ENCODE results near the gene RAB29.

The RAB29 gene

GRCh38 chr1:205812878-205813754 is 37.8 kb upstream of the RAB29 start, which contains the start of gene SLC41A1:
Gene SLC41A1, minus strand, starts transcription at chr1:205813198. Its CDS starts 2,757 bp downstream, at chr1:205810441.
- in situ Hi-C loops (cut with MboI; ENCODE audit: low pct_unique_long_range_greater_than_20kb, low sequenced_read_pairs, unreplicated experiment), result no loop called here
- peak; percentile 98 for DNase-seq (ENCODE audit: low spot score)
- TF ChIP-seq, protein P1, sequence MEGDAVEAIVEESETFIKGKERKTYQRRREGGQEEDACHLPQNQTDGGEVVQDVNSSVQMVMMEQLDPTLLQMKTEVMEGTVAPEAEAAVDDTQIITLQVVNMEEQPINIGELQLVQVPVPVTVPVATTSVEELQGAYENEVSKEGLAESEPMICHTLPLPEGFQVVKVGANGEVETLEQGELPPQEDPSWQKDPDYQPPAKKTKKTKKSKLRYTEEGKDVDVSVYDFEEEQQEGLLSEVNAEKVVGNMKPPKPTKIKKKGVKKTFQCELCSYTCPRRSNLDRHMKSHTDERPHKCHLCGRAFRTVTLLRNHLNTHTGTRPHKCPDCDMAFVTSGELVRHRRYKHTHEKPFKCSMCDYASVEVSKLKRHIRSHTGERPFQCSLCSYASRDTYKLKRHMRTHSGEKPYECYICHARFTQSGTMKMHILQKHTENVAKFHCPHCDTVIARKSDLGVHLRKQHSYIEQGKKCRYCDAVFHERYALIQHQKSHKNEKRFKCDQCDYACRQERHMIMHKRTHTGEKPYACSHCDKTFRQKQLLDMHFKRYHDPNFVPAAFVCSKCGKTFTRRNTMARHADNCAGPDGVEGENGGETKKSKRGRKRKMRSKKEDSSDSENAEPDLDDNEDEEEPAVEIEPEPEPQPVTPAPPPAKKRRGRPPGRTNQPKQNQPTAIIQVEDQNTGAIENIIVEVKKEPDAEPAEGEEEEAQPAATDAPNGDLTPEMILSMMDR (IDR thresholded peaks at IDR 0.05; ENCODE audit: extremely low read depth, insufficient read depth, missing control alignments), result no peak

DNA sequence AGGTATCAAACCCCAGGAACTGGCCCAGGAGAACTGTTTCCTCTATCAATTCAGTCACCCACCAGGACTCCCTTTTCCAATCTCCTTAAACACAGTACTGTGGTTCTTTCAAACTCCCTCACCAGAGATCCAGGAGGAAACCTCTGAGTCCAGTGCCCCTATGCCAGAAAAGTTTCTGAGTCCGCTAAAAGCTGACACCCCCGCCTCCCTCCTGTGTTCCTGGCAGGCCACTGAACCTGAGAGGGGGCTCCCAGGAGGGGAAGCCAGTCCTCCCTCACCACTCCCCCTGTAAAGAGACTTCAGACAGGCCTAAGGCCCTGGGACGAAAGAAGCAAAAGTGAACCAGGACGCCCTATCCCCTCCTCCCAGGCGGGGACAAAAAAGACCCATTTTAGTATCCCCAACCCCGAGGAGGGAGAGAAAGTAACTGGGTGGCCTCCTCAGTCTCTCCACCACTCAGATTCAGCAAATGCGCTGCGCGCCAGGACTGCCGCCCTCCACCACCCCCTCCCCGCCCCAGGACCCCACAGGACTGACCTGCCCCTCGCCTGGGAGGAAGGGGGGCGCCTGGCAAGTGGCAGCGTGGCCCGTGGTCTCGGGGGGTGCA is 37.1 kb upstream of the RAB29 start:
- in situ Hi-C loops (cut with MboI; ENCODE audit: low pct_unique_long_range_greater_than_20kb, low sequenced_read_pairs, unreplicated experiment), result no loop called here
- DNase-seq (ENCODE audit: low spot score), result peak; percentile 55
- TF ChIP-seq, protein P1 (IDR thresholded peaks at IDR 0.05; ENCODE audit: extremely low read depth, insufficient read depth, missing control alignments), result no peak

GRCh38 chr1:205811660-205812059 is 36.4 kb upstream of the RAB29 start:
- TF ChIP-seq, protein P1 (IDR thresholded peaks at IDR 0.05; ENCODE audit: extremely low read depth, insufficient read depth, missing control alignments), result no peak
- in situ Hi-C loops (cut with MboI; ENCODE audit: low pct_unique_long_range_greater_than_20kb, low sequenced_read_pairs, unreplicated experiment), result no loop called here
- no peak for DNase-seq (ENCODE audit: low spot score)

GRCh38 chr1:205810448-205811157 is 35.3 kb upstream of the RAB29 start:
- no peak for DNase-seq (ENCODE audit: low spot score)
- in situ Hi-C loops (cut with MboI; ENCODE audit: low pct_unique_long_range_greater_than_20kb, low sequenced_read_pairs, unreplicated experiment), result no loop called here
- TF ChIP-seq, protein P1 (IDR thresholded peaks at IDR 0.05; ENCODE audit: extremely low read depth, insufficient read depth, missing control alignments), result no peak

GRCh38 chr1:205809942-205810345 is 34.7 kb upstream of the RAB29 start:
- TF ChIP-seq, protein P1 (IDR thresholded peaks at IDR 0.05; ENCODE audit: extremely low read depth, insufficient read depth, missing control alignments), result no peak
- in situ Hi-C loops (cut with MboI; ENCODE audit: low pct_unique_long_range_greater_than_20kb, low sequenced_read_pairs, unreplicated experiment), result no loop called here
- DNase-seq (ENCODE audit: low spot score), result no peak

DNA sequence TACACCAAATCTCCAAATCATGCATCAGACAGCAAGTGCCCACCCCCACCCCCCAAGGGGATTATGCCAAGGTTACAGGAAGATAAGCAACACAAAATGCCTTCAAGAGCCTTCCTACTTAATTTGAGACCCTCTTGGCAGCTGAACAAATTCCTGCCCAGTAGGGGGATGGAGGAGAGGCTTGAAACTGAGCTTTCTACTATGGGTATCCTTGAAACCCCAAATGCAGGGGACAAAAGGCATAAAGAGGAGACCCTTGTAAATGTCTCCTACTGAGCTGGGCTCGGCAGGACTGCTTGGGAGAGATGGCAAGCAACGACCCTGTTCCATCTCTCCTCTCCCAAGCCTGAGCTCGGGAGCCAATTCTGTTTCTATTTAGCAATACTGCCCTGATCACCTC is 34.2 kb upstream of the RAB29 start:
- TF ChIP-seq, protein P1 (IDR thresholded peaks at IDR 0.05; ENCODE audit: extremely low read depth, insufficient read depth, missing control alignments), result no peak
- in situ Hi-C loops (cut with MboI; ENCODE audit: low pct_unique_long_range_greater_than_20kb, low sequenced_read_pairs, unreplicated experiment), result no loop called here

More for the DNA sequence above, 34.2 kb upstream of the RAB29 start:
- DNase-seq (ENCODE audit: low spot score), result no peak
